G401 (cell line): ENCODE data around the gene NLRP1. TPM values are rescaled to one million over a fixed set of nuclear protein-coding genes. Genes with fewer than 3 reads are reported as not detected.

Experiments used
- DNase-seq: peaks from one replicate; pipeline ENCODE4 v3.0.0-alpha.2; 2015; ENCODE audit warnings: low spot score
- in situ Hi-C: cut with HindIII; loops from 2 replicates; pipeline ENCODE4 v1.10.0; 2016; ENCODE audit warnings: low sequenced_read_pairs, mixed read lengths
- total RNA-seq: library from RNA; depleted of rRNA; stranded (reverse); fragments of >200 nt; shearing (Covaris generic); gene quantifications from 2 replicates; pipeline ENCODE4 v1.2.3, GENCODE V29; 2014

The NLRP1 gene
- total RNA-seq, 1 experiment from 2014 or later, result 20.4 TPM

DNA sequence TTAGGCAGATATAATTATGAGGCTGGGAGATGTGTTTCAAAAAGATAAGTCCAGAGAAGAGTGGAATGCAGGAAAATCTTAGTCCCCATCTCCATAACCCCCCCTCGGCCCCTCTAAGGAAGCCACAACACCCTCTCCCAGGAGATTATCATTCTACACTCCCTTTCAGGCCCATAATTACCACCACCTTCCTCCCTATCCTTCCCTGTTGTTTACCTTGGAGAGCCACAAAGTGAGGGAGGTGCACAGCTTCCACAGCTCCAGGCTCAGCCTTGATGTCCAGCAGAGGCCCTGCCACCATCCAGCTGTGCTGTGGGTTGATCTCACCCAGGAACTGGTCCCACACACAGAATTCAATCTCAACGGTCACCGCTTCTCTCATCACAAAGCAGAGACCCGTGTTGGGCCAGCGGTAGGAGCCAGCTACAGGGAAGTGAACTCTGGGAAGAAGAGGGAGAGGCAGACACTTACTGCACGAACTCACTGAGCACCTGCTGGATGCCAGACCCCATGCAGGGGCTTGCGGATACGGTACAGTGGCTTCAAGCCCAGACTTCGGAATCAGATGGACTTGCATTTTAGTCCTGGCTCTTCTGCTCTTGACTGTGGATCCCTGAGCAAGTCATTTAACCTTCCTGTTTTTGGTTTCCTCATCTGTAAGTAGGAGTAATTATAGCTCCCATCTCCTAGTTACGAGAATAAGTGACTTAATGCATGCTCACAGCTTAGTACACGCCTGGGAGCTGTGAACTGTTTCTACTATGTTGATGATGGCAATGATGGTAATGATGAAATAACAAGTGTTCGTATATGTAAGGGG lies 53.8 kb downstream of the NLRP1 start:
- DNase-seq, result no peak
- in situ Hi-C loops, result no loop called here

DNA sequence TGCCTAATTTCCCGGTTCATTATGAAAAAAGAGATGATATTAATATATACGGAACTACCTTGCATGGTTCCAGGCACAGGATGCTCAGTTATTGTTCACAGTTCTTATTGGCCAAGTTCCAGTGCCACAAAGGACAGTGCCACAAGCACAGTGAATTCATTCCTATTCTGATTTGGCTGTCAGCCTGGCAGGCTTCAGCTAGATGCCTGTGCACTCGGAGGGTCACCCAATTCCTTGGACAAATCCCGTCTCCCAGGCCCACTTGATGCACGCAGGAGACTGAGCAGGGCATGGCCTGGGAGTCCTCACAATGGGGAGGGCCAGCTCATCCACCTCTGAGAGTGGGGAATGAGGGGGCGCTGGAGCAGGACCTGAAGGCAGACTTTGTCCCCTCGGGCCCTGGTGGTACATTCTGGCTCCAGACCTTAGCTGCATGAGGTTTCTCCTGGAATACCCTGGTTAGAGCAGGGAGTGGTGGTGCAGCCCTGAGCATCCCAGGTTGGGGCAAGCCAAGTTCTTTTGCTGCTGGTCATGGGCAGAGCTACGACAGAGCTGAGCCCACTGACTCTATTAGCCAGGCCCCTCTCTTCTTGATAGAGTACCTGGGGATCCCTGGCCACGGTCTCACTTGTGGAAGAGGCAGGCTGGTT lies 56.6 kb downstream of the NLRP1 start:
- in situ Hi-C loops, result no loop called here
- DNase-seq, result no peak

GRCh38 chr17:5526821-5527598 lies 57.3 kb downstream of the NLRP1 start:
- in situ Hi-C loops, result no loop called here
- DNase-seq, result no peak

GRCh38 chr17:5523249-5523648 lies 61.1 kb downstream of the NLRP1 start:
- in situ Hi-C loops, result no loop called here

GRCh38 chr17:5522476-5522875 lies 61.8 kb downstream of the NLRP1 start:
- in situ Hi-C loops, result no loop called here
- no peak for DNase-seq

More at GRCh38 chr17:5523249-5523648, 61.1 kb downstream of the NLRP1 start:
- no peak for DNase-seq

DNA sequence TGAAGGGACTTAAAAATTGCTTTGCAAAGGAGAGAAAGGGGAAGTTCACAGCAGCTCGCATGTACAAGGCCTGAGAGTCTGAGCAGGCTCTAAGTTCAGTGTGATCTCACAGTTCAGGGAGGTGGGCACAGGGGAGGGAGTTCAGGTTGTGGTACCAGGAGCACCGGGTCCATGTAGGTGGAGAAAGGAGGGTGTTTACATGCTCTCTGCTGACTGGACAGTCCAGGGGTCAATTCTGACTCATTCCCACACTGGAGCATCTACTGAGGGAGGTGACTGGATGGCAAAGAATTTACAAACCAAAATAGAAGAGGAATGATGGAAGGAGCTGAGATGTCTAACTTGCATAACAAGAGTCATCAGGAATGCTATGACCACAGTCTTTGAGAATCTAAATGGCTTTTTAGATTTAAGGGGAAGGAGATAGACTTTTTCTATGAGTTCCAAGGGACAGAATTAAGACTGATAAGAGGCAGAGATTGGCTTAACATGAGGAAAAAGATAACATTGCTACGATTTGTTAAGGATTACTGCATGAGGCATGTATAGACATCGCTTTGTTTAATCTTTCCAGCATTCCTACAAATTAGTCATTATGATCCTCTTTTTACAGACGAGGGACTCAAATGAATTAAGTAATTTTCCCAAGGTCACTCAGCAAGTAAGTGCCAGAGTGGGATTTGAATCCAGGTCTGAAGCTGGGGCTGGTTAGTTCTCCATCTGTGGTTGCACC lies 68.1 kb downstream of the NLRP1 start:
- in situ Hi-C loops, result no loop called here
- no peak for DNase-seq

DNA sequence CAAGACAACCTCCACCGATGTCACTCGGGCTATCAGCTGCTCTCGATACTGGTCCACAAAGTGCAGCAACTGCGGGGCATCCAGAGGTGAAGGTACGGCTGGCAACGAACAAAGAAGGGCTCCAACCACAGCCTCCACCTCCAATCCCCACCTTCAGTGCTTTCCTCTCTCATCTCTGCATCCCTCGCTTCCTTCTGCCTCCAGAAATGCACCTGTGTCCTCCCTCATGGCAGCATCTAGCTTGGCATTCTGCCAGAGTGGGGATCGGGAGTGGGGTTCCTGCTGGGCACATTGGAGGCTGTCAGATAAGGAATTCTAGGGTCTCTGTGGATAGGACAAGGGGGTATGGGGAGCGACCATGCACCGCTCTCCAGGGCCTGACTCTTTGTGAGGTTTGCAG lies 69.3 kb downstream of the NLRP1 start:
- in situ Hi-C loops, result no loop called here
- DNase-seq, result no peak

GRCh38 chr17:5513628-5514027 lies 70.7 kb downstream of the NLRP1 start:
- DNase-seq, result no peak
- in situ Hi-C loops, result no loop called here

DNA sequence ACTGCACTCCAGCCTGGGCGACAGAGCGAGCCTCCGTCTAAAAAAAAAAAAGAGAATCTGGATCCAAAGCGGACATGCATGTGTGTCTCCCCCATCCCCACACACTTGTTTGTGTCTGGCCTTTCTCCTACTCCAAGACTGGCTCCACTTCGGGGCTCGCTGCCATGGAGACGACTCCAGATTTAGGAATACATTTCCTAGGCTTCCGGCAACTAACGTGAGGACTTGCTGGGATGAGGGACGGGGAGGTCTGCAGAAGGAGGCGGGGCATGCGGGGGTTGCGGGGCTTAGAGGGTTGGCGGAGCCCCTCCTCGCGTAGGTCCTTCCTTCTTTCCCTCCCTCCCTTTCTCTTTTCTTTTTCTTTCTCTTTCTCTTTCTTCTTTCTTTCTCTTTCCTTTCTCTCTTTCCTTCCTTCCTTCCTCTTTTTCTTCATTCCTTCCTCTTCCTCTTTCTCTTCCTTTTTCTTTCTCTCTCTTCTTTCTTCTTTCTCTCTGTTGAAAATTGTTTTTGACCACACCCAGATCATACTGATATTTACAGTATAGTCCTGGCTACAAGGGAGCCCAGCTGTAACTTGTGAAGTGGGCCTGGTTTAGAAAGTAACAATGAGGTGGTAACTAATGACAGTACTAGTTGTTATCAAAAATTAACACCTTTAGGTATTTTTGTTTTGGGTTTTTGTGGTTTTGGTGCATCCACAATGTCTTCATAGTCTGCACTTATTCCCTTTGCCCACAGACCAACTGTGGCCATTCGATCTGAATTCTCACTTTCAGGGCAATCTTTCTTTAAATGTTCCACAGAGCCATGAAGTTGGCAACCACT lies 72.7 kb downstream of the NLRP1 start:
- no peak for DNase-seq
- in situ Hi-C loops, result no loop called here

DNA sequence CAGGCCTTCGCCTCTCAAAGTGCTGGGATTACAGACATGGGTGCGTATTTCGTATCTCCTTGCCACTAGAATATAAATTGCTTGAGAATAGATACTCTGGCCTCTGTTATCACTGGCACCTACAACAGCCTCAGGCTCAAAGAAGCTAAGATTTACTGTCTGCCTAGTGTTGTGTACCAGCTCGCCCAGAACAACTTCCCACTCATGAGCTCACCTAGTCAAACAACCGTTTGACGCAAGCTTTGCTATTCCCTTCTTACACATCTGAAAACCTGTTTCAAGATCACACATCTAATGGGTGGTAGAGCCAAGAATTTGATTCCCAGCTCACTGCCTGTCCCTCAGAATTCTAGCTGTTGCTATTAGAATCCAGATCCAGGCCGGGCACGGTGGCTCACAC lies 73.5 kb downstream of the NLRP1 start:
- DNase-seq, result no peak

DNA sequence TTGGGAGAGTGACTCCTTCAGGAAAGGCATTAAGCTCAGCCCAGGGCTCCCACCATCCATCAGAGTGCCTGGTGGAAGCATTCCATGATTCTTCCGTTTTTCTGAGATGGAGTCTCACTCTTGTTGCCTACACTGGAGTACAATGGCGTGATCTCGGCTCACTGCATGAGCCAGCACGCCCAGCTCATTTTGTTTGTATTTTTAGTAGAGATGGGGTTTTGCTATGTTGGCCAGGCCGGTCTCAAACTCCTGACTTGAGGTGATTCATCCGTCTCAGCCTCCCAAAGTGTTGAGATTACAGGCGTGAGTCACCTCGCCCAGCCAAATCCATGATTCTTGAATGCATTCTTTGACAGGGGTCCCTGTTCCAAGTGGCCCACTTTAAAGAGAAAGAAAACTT lies 74.8 kb downstream of the NLRP1 start:
- in situ Hi-C loops, result no loop called here
- no peak for DNase-seq

More for the DNA sequence above, 73.5 kb downstream of the NLRP1 start:
- in situ Hi-C loops, result no loop called here

GRCh38 chr17:5508810-5509209 lies 75.5 kb downstream of the NLRP1 start:
- in situ Hi-C loops, result no loop called here
- DNase-seq, result no peak

- in situ Hi-C loops, result no loop called here
- DNase-seq, result no peak
Observed at GRCh38 chr17:5506307-5506706, 78.0 kb downstream of the NLRP1 start.

- DNase-seq, result no peak
- in situ Hi-C loops, result no loop called here
Observed at GRCh38 chr17:5502552-5502951, 81.8 kb downstream of the NLRP1 start.

DNA sequence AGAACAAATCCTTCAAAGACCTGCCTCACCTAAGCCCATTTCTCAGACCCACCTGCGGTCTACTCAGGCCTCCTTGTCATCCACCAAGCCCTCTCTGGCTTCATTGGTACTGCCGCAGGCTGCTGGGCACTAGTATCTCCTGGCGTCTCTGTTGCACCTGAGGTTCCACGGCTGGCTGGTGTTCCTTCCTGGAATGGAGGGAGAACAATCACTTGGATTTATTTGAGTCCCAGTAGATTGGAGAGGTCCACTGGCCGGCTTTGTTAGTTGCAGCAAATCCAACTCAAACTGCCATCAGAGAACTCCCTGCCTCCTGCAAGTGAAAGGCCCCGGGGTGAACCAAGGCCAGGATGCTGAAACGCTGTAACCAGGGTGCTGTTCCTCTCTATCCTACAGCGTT lies 82.6 kb downstream of the NLRP1 start:
- in situ Hi-C loops, result no loop called here
- no peak for DNase-seq

DNA sequence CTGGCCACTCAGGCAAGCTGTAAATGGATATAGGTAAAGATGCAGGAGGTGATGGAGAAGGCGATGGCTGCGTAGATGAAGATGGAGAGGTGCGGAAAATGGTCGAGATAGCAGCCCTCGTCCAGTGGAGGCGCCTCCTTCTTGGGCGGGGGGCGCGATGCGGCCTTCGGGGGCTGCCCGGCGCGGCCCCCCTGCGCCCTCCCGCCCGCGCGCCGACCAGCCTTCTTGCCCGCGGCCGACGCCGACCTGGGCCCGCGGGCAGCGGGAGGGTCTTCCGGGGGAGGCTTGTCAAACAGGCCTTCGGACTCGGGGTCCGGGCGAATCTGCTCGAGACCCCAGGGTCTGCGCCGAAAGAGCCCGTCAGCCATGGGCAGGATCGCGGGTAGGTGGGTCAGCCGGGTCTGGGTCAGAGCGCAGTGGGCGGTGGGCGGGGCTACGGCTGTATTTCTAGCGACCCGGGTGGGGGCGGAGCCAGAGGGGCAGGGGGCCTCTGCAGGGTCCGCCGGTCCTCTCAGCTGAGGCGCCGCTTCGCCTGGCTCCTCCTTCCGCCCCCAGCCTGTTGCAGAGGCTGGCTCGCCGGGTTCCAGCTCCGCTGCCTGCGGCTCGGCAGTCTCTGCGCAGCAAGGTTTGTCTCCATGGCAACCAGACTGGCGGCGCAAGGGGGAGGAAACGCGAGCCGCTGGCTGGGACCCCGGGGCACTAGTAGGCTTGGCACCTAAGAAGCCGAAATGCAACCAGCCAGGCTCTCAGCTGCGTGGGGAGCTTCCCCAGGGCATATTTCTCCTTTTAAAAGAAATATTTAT lies 83.5 kb downstream of the NLRP1 start:
- DNase-seq, result peak; percentile 89
- in situ Hi-C loops, result no loop called here

DNA sequence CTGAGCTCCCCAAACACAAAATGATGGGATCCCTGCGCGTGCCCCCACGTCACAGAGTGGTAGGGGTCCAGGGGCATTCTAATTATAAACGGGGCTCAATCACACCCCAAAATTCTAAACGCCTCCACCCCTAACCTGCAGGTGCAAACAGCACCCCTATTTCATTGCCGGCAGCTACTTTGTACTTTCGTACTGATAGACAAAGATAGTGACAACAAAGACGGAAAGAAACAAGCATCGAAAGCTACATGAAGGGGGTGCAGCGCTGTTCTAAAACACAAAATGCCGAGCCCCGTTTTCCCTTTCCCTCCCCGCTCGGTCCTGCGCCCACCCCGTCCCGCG lies 84.1 kb downstream of the NLRP1 start:
- in situ Hi-C loops, result no loop called here
- DNase-seq, result peak; percentile 34
